Spleen (tissue), 11 donors: ENCODE measurements around the gene THRA. TPM values are rescaled to one million over a fixed set of nuclear protein-coding genes. Genes with fewer than 3 reads are reported as not detected.

Experiments used
- DNase-seq: peaks from one replicate; pipeline ENCODE4 v3.0.0-alpha.2; 2020
- H3K27ac ChIP-seq, 8 donors: fragments of 200-600 bp; sonication (generic) in 7 of 8; 1 replicate in 4 of 8; 2 replicates in 4 of 8; pipeline versions ENCODE4 v1.5.0 to v1.8.0; 2016 to 2021; ENCODE audit warnings: inconsistent platforms in 4 of 8, mild to moderate bottlenecking in 4 of 8, moderate library complexity in 1 of 8
- H3K27me3 ChIP-seq, 7 donors: fragments of 200-600 bp; sonication (generic) in 6 of 7; replicated peaks in 1 of 7; 1 replicate in 4 of 7; 2 replicates in 3 of 7; pipeline versions ENCODE4 v1.5.0 to v1.8.0; 2016 to 2021; ENCODE audit warnings: inconsistent platforms in 3 of 7, mild to moderate bottlenecking in 1 of 7
- H3K36me3 ChIP-seq, 6 donors: fragments of 200-600 bp; sonication (generic) in 5 of 6; 1 replicate in 4 of 6; 2 replicates in 2 of 6; pipeline versions ENCODE4 v1.5.0 to v1.8.0; 2016 to 2021; ENCODE audit warnings: inconsistent platforms in 2 of 6
- H3K4me1 ChIP-seq, 6 donors: fragments of 200-600 bp; sonication (generic) in 5 of 6; 1 replicate in 3 of 6; 2 replicates in 3 of 6; pipeline versions ENCODE4 v1.5.0 to v1.8.0; 2016 to 2021; ENCODE audit warnings: inconsistent platforms in 3 of 6
- H3K4me3 ChIP-seq, 8 donors: fragments of 200-600 bp; sonication (generic) in 7 of 8; 1 replicate in 4 of 8; 2 replicates in 4 of 8; pipeline versions ENCODE4 v1.5.0 to v1.8.0; 2016 to 2021; ENCODE audit warnings: inconsistent platforms in 4 of 8, mild to moderate bottlenecking in 4 of 8, moderate library complexity in 2 of 8
- H3K9me3 ChIP-seq, 8 donors: fragments of 200-600 bp; sonication (generic) in 7 of 8; 1 replicate in 4 of 8; 2 replicates in 4 of 8; pipeline versions ENCODE4 v1.5.0 to v1.8.0; 2016 to 2021; ENCODE audit warnings: inconsistent platforms in 4 of 8
- POLR2A ChIP-seq, 3 donors: fragments of 450-650 bp; IDR thresholded peaks; one replicate each; pipeline ENCODE4 v1.5.1; 2017; ENCODE audit warnings: antibody characterized with exemption in 3 of 3, mild to moderate bottlenecking in 1 of 3
- POLR2AphosphoS5 ChIP-seq, 3 donors: sonication (generic); formaldehyde crosslinking; IDR thresholded peaks; one replicate each; pipeline ENCODE4 v1.5.1; 2017; ENCODE audit warnings: antibody characterized with exemption in 3 of 3
- WGBS, 5 donors: extraction: QIAGEN DNeasy Blood & Tissue Kit in 3 of 5; methylation state at CpG; one replicate each; pipeline versions ENCODE4 v1.1.5 to v1.1.7; 2013 to 2018; 5-methylcytosine and 5-hydroxymethylcytosine counted together
- intact Hi-C: fragments of 100-400 bp; cut with DNase I; formaldehyde crosslinking; loops from one replicate; pipeline ENCODE4 v1.15.0; 2023; ENCODE audit warnings: low total_unique reads
- polyA plus RNA-seq, 3 donors: library from polyadenylated mRNA; stranded (reverse); fragments of 200-250 nt; gene quantifications; one replicate each; pipeline ENCODE4 v1.2.1, GENCODE V29; 2013
- total RNA-seq, 7 donors: library from RNA; depleted of rRNA in 3 of 7; stranded (reverse); fragments of >200 nt in 3 of 7; fragmentation: NEBNext Ultra II Directional in 4 of 7; extraction: Animal tissue kit (Norgen Biotek cat#: 25700) in 4 of 7; gene quantifications; one replicate each; pipeline versions ENCODE4 v1.1.0 to v1.2.1, GENCODE V29; 2016 to 2021
- TF ChIP-seq, protein P1 (sequence below), 11 experiments: fragments of 200-600 bp in 7 of 11; fragments of 450-650 bp in 4 of 11; sonication (generic) in 4 of 11; IDR thresholded peaks in 8 of 11; conservative IDR thresholded peaks in 3 of 11; 1 replicate in 7 of 11; 2 replicates in 4 of 11; pipeline versions ENCODE4 v1.4.0 to v1.8.0; 2016 to 2021; ENCODE audit warnings: antibody characterized with exemption in 11 of 11, inconsistent platforms in 4 of 11, mild to moderate bottlenecking in 1 of 11
- donor health status: healthy with polysubstance abuse.
- donor health status: DM: no; HTN: no; CAD: no; lungs with moderate emphysema.
- donor health status: DM: no; HTN: no; CAD: no.
- donor health status: Bipolar disorder and iron deficiency.
- donor health status: healthy.
- donor health status: DM: no; HTN: no; CAD: no.
- donor health status: DM: yes; HTN: yes; CAD: no.

The THRA gene
- total and polyA plus RNA-seq, 10 donors, result 3.9 to 36.1 (median 16.9) TPM

GRCh38 chr17:40072040-40072734 lies 9.4 kb downstream of the THRA start:
- TF ChIP-seq POLR2AphosphoS5 (IDR thresholded peaks at IDR 0.05) (peak in 2 of 3 donors; percentile 10 to 36), POLR2A (IDR thresholded peaks at IDR 0.05) (no peak)
- TF ChIP-seq, protein P1, sequence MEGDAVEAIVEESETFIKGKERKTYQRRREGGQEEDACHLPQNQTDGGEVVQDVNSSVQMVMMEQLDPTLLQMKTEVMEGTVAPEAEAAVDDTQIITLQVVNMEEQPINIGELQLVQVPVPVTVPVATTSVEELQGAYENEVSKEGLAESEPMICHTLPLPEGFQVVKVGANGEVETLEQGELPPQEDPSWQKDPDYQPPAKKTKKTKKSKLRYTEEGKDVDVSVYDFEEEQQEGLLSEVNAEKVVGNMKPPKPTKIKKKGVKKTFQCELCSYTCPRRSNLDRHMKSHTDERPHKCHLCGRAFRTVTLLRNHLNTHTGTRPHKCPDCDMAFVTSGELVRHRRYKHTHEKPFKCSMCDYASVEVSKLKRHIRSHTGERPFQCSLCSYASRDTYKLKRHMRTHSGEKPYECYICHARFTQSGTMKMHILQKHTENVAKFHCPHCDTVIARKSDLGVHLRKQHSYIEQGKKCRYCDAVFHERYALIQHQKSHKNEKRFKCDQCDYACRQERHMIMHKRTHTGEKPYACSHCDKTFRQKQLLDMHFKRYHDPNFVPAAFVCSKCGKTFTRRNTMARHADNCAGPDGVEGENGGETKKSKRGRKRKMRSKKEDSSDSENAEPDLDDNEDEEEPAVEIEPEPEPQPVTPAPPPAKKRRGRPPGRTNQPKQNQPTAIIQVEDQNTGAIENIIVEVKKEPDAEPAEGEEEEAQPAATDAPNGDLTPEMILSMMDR (IDR thresholded peaks at IDR 0.05 in 8 of 11, conservative IDR thresholded peaks at IDR 0.05 in 3 of 11), result no peak
- Histone ChIP-seq H3K4me1 (peaks cover 59 to 100% (median 87%) of the 10 kb centered on the region in 6 donors), H3K36me3 (peaks cover 0 to 26% (median under 1%) of the 10 kb centered on the region in 6 donors), H3K27ac (peak overlapping the region; percentile 6 to 86 (median 60)), H3K4me3 (peak overlapping the region in 1 of 8 donors; percentile 4), H3K27me3 (no peaks in the 10 kb centered on the region), H3K9me3 (no peaks in the 10 kb centered on the region)
- intact Hi-C loops, result no loop called here
- WGBS, 5 donors, result 37 to 52% (median 42%) methylated on average over 16 to 19 of the region's 19 CpGs
- no peak for DNase-seq

DNA sequence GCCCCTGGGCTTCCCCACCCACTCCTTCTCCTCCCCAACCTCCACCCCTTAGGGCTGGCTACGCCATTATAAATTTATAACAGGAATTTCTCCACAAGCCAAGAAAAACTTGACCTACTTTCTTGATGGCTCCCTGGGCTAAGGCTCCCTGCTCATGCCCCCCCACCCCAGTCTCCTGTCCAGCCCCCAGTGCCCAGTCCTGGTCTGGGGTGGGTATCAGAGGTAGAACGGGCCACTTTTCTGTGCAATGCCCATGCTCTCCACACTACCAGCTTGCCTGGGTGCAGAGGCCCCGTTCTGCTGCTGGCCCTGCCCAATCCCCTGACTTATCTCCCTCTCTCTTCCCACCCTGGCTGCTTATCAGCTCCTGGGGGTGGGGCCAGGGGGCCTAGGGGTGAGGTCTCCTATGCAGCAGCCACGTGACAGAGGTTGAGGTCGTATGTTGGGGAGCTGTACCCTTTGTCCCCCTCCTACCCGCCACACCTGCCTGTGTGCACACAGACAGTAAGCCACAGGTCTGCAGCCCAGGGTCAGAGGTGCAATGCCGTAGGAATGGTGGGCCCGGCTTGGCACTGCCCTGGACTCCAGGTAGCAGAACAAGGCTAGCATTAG lies 10.1 kb downstream of the THRA start:
- Histone ChIP-seq H3K4me3 (no peak overlapping the region), H3K27me3 (no peaks in the 10 kb centered on the region), H3K4me1 (peaks cover 56 to 100% (median 82%) of the 10 kb centered on the region in 6 donors), H3K36me3 (peaks cover 0 to 32% (median 7%) of the 10 kb centered on the region in 6 donors), H3K9me3 (no peaks in the 10 kb centered on the region), H3K27ac (peak overlapping the region; percentile 6 to 86 (median 60))
- WGBS, 5 donors, result 72 to 82% (median 73%) methylated on average over 6 to 8 of the region's 8 CpGs
- DNase-seq, result no peak
- intact Hi-C loops, result no loop called here
- TF ChIP-seq POLR2A (IDR thresholded peaks at IDR 0.05) (no peak), POLR2AphosphoS5 (IDR thresholded peaks at IDR 0.05) (no peak)
- TF ChIP-seq, protein P1 (IDR thresholded peaks at IDR 0.05 in 8 of 11, conservative IDR thresholded peaks at IDR 0.05 in 3 of 11), result no peak

DNA sequence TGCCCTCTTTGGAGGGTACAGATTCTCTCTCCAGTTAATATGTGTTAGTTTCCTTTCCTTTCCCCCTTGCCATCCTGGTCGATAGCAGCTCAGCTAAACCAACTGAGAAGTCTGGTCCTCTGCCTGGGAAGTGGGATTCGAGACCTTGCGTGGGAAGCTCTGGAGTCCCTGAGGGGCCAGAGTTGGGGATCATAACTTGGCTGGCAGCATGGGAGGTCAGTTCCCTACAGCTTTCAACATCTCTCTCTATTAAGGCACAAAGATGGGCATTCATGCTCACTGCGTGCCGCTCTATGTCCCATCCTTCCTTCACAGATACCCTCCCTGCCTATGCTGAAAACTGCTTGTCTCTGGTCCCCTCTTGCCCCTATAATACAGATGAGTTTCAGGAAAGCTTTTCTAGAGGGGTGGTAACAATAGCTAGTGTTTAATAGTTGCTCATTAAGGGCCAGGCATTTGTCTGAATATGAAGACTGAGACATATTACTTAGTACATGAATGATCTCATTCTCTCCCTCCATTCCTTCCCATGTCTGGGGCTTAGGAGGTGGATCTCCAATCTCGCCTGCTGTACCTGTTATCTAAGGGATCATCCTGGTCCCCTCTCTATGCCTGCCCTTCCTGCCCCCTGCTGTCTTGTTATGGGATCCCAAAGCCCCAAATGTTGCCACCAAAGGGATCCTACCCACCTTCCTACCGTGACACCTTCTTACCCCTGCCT lies 10.8 kb downstream of the THRA start:
- no peak for TF ChIP-seq POLR2A (IDR thresholded peaks at IDR 0.05)
- TF ChIP-seq, protein P1 (IDR thresholded peaks at IDR 0.05 in 8 of 11, conservative IDR thresholded peaks at IDR 0.05 in 3 of 11), result no peak
- no peak for TF ChIP-seq POLR2AphosphoS5 (IDR thresholded peaks at IDR 0.05)
- no peaks in the 10 kb centered on the region for H3K9me3 ChIP-seq
- DNase-seq, result no peak
- peaks cover 49 to 94% (median 76%) of the 10 kb centered on the region in 6 donors for H3K4me1 ChIP-seq
- 88 to 94% (median 92%) methylated on average over 7 of the region's 7 CpGs for WGBS, 5 donors
- intact Hi-C loops, result no loop called here
- no peak overlapping the region for H3K4me3 ChIP-seq
- H3K27ac ChIP-seq, result peak overlapping the region in 4 of 8 donors; percentile 78 to 86 (median 80)
- peaks cover 0 to 39% (median 11%) of the 10 kb centered on the region in 6 donors for H3K36me3 ChIP-seq
- H3K27me3 ChIP-seq, result no peaks in the 10 kb centered on the region
